AML-193 (cell line): Measurements from ENCODE around the gene GARNL3.

Experiments
- DNase-seq, 2 experiments: peaks; one replicate each; lab custom pipeline; 2025; lab: John Stamatoyannopoulos, UW

The GARNL3 gene

DNA sequence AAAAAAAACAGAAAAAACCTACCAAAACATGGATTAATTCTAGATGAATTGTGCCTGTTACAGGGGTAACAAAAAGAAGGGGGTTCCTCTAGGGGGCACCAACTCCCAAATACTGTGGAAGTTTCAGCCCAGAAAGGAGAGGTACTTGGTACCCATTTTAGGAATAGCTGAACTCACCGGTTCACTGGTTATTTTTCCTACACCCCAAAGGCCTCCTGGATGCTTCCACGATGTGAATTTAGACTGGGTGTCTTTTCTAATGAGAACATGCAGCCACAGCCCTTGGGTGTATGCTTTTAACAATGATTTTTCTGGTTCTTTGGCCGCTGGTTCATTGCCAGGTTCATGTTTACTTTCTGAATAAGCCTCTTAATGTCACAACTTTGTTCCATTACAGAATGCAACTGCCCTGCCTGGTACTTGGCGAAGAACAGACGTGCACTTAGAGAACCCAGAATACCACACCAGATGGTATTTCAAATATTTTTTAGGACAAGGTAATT lies 46.7 kb downstream of the GARNL3 start:
- DNase-seq: peak; percentile 4 to 5

DNA sequence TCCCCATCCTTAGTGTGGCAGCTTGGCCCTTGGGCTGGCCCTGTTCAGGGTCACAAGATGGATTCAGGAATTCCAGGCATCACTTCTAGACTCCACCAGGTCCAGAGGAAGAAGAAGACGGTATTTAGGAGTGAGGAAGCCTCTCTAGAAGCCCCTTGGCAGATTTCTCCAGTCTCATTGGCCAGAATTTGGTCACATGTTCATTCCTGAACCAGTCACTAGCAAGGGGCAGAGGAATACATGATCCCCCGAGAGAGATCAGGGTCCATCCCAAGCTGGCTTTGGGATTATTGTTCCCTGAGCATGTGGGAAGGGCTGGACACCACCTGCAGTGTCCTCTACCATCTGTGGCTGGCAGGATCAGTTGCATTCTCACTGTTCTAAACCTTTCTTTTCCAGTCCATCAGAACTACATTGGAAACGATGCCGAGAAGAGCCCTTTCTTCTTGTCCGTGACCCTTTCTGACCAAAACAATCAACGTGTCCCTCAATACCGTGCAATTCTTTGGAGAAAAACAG lies 48.5 kb downstream of the GARNL3 start:
- DNase-seq: no peak

DNA sequence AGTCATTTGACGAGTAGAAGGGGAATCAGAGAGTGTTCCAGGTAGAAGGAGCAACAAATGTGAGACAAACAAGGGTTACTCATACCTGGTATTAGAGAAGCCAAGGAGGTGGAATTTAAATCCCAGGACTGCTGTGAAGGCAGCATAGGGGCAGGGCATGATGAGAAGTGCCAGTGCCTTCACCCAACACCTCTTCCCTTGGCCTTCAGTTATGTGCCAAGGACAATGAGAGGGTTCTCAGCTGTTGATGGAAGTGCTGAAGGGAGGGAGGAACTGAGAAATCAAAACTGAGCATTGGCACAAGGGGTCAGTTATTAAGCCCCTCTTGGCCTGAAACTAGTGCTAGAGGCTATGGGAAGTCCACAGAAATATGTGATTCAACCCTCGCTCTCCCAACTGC lies 50.3 kb downstream of the GARNL3 start:
- no peak for DNase-seq

DNA sequence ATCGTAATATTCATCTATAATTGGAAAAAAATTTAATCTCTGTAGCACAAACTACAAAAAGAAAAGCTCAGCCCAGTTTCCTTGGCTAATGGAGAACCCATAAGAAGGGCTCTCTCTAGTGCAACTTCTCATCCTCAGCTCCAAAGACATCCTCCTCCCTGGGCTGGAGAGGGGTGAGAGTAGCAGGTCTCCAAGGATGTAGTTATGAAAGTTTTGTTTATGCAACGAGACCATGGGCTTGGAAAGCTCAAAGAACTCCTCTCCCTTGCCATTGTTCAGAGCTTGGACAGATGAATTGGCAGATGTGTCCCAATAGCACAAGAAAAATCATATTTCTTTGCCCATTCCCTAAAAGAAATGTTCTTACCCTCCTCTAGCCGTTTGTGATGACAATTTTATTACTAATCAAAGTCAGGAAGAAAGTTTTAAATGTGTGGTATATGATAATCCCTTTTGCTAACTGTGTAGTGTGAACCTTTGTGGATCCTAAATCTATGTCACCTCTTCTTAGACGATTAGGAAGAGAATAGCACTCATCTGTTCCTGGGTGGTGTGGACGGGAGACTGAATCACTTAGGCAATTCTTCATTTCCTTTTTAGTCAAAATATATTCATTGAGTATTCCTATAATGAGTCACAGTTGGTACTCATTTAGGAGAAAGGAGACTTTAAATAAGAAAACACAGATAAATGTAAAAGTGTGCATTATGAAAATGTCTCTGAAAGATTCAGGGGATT lies 52.2 kb downstream of the GARNL3 start:
- DNase-seq: no peak

DNA sequence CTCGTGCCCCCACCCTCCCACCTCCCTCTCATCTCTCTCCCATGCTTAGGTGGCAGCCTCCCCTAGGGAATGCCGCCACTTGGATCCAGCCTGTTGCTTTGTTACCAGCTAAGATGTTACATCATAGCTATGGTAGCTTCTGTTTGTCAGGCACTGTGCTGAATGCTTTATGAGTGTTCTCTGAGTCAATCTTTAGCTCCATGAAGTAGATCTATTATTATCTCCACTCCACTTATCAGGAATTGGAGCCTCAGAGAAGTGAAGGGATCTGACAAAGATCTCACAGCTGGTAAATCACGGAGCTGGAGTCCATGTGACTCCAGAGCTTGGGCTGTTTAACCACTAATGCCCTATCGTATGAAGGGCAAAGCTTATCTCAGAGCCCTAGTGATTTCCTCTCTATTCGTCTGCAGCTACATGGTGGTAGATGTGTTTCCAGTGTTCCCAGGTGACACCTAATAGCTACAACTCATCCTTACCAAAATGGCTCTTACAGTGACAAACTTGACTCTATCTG lies 54.1 kb downstream of the GARNL3 start:
- DNase-seq: no peak

DNA sequence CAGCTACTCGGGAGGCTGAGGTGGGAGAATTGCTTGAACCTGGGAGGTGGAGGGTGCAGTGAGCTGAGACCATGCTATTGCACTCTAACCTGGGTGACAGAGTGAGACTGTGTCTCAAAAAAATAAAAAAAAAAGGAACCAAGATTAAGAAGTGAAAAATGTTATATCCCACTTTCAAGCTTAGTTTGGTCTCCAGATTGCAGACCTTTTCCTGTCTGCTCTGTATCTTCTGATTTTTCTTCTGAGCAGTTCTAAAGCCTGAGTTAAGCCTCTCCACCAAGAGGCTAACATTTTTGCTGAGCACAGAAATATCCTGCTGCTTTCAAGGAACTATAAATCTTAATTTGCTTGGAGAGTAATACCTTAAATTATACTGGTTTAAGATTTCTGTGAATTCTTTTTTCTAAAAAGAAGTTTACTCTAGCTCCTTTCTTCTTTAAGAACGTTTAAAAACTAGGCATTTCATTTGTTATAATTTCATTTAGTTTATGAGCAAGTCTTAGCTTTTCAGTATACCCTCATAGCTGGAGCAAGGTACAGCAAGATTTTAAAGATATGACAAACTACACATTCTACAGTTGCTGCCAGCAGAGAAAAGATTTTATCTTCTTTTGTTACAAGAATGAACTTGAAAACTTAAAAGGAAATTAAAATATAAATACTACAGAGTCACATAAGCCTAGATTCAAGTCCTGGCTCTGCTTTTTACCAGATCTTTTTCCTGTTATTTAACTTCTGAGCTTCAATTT lies 55.0 kb downstream of the GARNL3 start:
- DNase-seq: no peak

DNA sequence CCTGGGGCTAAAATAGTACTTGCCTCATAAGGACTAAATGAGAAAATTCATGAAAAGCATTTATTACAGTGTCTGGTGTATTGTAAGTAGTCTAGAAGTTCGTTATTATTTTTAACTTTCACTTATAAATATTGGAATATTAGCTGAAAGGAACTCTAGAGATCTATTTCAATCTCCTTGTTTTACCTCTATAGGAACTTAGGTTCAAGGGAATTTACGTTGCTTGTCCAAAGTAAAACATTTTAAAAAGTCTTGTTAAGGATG lies 55.5 kb downstream of the GARNL3 start:
- no peak for DNase-seq

DNA sequence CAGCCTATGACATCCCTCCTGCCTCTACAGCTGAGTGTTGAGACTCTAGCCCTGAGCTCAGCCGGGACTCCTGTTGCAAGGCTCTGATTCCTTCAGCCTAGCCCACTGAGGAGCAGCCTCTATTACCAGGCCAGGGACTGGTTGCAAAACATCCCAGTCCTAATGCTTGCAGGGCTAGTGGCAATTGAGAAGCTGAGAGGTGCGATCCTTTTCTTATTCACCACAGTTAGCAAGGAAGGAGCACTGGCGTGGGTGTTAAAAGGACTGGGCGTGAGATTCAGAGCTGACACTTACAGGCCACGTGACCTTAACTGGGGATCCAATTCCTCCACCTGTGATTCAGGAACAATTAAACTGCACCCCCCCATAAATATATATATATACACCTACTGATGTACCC lies 58.8 kb downstream of the GARNL3 start:
- DNase-seq: no peak

DNA sequence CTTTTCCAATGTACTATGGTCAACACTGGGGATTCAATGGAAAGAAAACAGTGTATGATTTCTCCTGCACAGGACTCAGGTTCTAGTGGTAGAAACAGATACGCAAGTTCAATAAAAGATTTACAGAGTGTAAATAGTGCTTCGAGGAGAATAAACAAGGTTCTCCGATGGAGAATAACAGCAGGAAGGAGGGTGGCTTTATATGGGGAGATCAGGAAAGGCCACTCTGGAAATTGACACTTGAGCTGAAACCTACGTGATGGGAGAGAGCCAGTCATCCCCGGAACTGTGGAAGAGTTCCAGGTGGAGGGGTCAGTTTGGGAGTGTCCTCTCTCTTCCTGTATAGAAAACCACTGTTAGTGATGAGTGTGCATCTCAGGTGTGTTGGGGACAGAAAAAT lies 65.9 kb downstream of the GARNL3 start:
- no peak for DNase-seq

DNA sequence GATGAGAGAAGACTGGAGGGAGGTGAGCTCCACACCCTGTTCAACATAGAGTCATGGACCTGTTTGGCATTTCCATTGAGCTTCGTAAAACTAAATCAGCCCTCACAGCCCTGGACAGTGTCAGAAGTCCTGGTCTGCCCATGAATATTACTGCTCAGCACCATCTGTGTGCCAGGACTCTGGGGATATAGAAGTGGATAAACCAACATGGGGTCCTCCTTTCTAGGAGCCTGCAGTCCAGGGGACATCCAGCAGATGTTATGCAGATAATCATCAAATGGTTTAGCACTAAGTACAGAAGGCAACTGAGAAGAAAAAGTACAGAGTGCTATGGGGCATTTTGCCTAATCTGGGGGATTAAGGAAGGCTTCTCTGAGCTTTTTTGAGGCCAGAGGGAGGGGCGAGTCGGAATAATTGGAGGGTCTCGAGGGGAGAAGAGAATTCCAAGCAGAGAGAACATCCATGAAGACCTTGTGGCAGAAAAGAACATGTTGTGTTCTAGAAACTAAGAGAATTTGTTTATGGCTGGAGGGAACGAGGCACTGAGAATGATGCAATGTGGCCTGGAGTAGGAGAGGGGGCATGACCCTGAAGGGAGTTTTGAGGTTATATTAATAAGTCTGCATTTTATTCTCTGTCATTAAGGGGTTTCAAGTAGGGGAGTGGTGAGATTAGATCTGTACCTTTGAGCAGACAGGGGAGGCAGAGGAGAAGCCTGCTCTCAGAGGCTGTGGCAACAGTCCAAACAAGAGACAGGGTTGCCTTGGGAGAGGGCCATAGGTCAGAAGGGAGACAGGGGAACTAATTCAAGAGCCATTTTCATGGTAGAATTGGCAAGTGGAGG lies 68.9 kb downstream of the GARNL3 start:
- DNase-seq: no peak

DNA sequence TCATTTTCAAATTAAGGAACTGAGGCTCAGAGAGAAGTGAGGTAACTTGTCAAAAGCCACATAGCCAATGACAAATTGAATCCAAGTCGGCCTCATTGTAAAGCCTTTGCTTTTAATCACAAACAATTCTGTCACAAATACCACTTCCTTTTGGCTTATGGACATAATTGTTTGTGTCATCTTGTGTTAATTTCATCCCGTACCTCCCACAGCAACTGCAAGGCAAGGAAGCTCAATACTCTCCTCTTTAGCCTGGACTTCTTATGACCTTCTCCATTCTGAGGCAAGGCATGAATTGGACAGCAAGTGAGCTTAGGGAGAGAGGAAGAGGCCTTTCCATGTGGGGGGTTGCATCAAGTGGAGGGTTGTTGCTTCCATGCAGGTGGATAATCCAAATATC lies 70.2 kb downstream of the GARNL3 start:
- DNase-seq: no peak

DNA sequence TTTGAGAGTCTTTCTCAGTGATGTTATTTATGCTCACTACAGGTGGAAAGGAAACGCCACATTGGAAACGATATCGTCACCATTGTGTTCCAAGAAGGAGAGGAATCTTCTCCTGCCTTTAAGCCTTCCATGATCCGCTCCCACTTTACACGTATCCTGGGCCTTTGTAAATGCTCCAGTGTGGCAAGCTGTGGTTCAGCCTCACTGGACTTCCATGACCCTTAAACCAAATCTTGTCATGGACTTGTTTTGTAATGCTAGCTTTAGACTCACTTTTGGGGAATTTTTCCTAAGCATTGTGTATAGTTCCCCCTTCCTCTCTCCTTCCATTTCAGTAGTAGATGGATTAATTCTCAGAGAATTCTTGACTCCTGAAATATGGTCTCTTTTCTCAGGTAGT lies 71.5 kb downstream of the GARNL3 start:
- DNase-seq: no peak

DNA sequence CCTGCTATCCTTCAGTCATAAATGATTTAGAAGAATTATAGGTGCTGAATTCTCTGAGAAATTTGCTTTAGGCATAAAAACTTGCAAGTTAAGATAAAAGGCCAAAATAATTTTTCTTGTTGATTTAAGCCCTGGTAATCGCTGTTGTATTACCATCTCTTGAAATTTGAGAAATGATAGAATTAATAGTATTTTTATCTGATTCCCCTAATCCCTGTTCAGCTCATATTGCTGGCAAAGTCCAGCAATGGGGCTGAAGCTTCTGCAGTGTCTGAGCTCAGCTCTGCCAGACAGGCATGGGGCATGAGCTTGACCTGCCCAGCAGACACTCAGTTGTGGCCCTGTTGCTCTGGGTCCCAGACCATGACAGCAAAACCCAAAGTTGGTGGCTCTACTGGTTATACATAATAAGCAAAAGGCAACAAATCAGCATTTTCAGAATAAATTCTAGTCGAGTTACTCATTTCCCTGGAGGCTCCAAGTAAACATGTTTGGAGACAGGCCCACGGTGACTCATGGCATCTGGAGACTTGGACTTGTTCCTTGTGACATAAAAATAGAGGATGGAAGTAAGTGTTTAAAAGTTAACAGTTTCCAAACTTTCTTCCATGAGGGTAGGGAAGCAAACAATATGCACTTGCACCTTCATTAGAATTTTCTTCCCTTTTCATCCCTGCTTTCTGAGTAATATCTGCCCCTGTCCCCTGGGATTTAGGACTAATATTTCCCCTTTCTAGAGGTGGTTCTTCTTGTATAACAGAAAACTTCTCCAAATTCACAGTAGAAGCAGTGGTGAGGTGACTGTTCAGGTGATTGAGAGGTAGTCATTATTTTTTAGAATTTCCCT lies 72.2 kb downstream of the GARNL3 start:
- DNase-seq: no peak

DNA sequence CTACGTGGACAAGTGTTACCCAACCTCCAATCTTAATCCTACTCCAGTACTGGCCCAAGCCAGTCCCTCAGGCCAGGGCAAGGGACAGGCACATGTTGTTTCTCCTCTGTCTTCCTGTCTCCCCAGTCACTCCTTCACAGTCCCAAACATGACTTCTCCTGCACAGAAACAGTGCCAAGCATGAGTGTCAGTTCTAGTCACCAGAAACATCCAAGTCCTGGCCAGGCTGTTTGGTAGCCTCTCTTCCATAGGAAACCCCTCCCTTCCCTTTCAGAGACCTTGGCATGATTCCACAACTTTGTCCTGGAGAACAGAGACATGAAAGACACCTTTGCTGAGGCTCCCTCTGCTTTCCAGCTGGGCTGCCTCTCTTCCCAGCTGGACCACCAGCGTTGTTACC lies 76.1 kb downstream of the GARNL3 start:
- no peak for DNase-seq

DNA sequence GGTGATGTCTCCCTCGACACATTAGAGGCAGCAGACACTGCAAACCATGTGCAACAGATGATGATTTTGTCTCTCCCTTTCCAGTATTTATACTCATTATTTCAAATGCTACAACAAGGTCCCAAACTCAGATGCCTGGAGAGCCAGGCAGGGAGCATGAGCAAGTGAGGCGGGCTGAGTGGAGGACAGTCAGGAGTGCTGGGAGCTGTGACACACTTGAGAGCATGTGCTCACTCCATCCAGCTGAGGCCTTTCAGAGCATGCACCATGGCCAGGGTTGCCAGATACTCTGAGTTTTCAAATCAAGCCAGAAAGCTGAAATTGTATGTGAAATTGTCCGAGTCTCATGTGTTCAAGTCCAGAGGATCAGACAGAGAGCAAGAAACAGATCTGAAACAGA lies 76.6 kb downstream of the GARNL3 start:
- DNase-seq: no peak

DNA sequence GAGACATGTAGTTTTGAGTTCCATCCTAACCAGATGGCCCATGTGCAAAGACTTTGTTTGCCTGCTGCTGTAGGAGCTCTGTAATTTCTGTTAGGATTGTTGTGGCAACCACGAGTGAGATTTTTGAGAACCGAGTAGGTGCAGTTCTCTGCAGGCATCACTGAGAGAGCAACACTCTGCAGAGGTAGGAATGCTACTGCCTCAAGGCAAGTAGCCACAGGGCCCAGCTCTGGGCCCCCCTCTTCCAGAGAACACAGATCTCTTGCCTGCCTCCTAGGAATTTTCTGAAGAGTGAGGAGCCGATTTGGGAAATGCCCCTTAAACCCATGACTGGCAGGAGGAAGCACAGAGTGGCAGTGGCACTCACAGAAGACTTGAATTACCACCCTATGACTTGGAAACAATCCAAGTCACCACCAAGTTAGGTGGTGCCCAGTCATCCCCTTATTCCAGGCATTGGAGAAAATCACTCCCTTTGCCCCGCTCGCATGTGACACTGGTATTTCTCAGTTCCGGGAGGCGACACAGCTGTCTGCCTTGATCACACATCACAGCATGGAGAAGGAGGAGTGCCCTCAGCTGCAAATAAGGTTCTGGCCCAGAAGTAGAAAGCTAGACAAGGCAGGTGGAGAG lies 79.9 kb downstream of the GARNL3 start:
- DNase-seq: no peak

DNA sequence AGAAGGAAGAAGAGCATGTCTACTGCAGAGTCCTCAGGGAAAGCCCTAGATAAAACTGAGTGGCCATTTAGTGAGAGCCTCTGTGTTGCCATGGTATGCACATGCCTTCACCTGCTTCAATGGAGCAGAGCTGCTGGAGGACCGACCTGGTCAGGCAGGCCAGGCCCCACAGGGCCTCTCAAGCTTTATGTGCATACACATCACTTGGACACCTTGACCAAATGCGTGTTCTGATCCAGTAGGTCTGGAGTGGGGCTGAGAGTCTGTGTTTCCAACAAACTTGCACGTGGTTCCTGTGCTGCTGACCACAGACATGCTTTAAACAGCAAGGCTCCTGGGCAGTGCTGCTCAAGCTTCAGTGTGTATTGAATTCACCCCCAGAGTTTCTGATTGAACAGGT lies 81.0 kb downstream of the GARNL3 start:
- no peak for DNase-seq

DNA sequence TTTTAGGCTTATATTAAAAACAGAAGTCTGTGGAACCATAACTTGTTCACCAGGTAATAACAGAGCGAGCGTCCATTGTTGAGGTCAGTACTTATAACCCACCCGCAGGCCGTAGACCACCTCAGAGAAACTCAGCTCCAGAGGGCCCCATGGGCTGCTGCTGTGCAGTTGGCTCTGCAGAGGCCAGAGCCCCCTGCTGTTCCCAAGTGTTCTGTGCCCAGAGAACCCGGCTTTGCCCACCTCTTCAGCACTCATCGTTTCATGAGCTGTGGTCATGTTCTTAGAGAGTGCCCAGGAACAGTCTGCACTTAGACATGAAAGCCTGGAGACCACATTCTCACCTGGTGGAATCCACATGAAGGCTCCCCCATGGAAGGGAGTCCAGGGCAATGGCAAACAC lies 82.0 kb downstream of the GARNL3 start:
- no peak for DNase-seq

DNA sequence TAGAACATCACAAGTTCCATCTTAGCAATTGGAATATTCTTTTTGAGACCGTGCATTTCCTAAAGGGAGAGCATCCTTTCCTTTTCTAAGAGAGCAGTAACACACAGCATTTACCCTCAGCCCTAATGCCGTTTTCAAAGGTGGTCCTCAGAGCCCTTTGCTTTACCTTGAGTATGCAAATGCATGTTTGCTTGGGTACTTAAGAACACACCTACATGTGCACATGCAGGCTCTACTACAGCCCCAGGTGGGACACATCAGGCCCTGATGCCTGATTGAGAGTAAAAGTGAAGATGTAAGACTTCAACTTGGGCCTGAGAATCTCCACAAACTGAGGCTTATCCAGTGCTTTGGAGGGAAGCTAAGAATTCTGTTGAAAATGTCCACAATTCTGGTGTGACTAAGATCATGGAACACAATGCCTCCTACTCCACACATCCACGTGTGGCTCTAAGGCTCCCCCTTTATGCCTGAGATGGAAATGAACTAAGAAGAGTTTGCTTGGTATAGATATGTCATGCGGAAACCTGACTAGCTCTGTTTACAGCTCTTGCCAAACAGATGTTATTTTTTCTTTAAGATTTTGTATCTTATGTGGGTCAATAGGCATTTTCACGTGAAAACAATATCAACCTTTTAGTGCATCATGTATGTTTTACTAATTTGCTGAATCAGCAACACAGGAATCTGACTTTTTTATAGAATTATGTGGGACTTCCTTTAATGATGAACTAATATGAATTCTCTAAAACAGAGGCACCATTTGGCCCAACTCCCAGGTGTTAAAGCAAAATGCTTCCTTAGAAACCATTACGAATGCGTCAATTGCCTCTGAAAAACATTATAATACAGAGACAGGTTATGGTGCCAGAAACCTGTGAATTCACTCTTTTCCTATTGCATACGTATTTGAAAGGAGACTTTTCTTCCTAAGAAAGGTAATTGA lies 83.5 kb downstream of the GARNL3 start:
- DNase-seq: peak in 1 of 2 experiments; percentile 1
